NCI-H128 (cell line): ENCODE measurements around the gene GOLT1A.

Source experiments
- DNase-seq: peaks from one replicate; lab custom pipeline; 2025; ENCODE audit not compliant: unreplicated experiment; lab: John Stamatoyannopoulos, UW

GOLT1A gene, protein sequence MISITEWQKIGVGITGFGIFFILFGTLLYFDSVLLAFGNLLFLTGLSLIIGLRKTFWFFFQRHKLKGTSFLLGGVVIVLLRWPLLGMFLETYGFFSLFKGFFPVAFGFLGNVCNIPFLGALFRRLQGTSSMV

DNA sequence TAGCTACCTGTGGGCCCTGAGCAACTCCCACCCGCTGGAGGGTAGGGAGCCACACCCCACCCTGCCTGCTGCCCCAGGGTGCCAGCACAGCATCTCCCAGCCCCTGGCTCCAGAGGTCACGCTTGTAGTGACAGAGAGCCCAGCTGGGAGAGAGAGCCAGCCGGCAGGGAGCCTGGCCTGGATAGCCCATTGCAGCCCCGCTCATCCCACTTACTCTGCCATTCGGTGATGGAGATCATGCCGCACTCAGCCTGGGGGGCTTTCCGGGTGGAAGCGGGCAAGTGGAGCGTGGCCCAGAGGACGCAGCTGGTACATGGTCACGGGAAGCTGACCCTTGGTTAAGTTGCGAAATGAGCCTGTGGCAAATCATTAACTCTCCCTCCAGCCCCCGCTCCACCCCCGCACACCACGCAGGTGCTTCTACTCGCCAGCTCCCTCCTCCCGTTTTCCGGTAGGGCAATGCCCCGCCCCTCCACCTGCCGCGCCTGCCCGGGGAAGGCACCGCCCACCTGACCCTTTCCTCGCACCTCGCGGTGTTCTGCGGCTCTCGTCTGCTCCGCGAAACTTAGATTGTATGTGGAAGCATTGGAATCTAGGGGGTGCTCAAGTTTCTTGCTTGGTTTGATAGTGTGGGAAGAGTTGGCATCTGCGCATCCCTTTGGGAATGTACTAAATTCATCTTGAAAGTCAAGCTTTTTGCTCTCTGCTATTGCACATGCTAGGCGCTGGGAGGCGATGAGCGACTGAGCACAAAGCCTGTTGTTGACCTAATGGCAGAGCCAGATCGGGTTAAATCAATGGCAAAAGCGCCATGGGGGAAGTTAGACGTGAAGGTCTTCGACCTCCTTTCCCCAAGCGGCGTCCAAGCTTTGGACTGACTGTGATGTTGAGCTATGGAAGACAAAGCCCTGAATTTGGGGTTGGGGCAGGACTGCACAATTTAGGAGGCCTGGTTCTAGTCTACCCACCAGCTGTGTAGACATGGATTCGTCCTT, at the start of gene GOLT1A:
Gene GOLT1A (minus strand): TSS at position 321 of the 995 bp plus-strand sequence. CDS start 82 bp downstream, at position 239.
- DNase-seq, result no peak

DNA sequence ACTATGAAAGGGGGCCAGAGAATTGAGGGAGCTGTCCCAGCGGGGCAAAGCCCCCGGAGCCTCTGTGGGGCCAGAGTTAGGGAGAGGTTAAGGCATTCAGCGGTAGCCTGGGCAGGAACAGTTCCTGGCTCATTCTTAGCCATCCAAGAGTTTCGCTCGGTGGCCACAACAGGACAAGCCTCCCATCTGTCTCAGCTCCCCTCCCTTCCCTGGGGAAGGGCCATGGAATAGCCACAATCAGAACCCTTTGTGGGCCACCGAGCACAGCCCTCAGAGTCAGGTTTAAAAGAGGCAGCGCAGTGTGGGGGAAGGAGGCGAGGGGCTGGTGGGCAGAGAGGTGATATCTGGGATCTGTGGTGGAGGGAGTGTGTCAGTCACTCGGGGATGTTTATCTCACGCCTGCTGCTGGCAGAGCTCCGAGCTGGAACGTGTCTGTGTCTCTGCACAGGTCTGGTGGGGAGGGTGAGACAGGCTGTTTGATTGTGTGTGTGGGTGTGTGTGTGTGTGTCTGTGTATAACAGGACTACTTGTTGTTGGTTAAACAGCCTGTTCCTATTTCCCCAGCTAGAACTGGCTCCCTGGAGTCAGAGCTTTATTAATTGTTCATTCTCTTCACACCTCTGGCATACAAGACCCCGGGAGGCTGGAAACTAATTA, 49.6 kb upstream of the GOLT1A start:
- no peak for DNase-seq

DNA sequence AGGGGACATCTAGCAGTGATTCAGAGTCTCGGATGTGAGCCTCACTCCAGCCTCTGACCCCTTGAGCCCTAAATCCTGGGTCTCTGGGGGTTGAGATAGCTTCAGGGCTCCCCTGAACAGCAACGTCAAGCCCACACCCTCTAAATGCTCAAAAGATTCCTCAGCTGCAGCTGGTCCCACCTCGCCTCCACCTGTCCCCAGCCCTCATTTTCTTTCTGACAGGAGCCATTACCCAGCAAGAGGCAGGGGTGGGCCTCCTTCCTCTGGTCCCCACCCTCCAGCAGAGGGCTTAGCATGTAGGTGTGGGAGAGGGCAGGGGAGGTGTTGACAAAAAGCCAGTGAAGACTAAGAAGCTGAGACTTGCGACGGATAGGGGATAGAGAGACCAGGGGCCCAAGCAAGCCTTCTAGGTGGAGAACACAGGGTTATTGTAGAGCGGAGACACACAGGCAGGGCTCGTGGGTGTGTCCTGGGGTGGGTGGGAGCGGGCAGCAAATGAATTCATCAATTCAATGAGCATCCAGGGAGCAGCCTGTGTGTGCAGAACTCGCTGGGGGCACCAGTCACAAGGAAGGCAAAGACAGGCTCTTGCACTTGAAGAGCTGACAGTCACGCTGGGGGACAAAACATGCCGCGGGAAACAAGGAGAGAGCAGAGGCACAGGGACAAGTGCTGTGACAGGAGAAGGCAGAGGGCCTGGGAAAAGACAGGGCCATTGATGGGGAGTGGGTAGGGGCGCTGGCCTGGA, 48.9 kb upstream of the GOLT1A start:
- no peak for DNase-seq

DNA sequence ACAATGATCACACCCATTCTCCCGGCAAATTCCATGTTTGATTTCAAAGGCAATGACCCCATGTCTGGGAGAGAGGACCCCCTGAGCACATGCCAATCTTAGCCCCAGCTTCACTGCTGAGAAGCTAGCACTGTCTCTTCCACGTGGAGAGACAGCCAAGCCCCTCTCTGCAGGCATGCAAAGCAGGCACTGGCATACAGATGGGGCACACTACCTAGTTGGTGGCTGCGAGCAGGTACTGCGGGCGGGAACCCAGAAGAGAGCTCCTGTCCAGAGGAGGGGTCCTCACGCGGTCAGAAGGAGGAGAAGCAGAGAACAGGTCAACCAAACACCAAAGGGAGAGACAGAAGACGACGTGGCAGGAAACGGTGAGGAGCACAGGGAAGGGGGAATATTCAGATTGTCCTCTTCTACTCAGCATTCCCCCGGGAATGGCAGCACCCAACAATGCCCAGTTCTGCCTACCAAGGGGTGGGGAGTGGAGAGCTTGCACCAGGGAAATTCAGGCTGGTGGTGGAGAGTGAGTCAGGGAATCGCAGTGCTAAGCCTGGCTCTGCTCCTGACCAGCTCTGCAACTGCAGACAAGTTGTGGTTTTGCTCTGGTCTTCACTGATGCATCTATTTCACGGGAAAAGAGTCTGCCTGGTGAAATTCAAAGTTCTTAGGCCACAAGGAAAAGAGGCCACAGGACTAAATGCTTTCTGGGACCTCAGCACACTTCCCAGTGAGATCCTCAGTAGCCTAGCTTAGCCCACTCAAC, 48.1 kb upstream of the GOLT1A start:
- no peak for DNase-seq

DNA sequence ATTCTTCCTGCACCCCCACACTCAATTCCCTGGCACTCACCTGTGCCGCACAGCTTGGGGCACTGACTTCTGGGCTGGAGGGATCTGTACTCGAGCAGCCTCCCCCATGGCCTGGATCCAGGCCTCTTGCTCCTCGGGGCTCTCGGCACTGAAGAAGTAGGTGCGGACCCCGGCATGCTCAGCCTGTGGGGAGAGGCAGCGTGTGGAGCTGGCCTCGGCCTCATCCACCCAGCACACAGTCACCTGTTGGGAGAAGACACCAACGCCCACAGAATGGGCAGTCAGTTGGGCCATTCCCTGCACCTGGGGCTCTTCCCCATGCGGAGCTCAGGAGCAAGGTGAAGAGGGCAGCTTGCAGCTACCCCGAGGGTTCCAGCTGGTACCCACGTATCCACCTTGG, 47.5 kb upstream of the GOLT1A start:
- no peak for DNase-seq

DNA sequence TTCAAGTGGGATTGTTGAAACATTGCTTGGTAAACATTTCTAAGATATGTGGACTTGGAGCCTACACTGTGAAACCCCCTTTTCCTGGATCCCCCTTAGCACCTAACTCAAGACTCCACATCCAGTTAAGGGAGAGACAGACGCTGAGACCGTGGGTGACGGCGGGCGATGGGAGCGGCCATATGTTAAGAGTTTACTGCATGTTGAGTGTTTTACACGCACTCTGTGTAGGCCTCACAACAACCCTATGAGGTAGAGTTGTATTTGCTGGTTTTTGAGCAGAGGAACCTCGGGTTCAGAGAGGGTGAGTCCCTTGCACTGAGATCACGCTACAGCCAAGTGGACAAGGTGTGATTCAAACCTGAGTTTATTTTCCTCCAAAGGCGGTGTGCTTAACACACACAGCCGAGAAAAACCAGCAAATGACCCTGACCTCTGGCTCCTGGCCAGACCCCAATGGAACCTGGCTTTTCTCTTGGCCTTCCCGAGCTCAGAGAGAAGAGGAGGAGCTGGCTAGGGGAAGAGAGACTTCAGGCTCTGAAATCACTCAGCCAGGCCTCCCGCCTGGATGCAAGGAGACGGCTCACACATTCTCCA, 46.9 kb upstream of the GOLT1A start:
- no peak for DNase-seq

GRCh38 chr1:204259782-204260181, 46.0 kb upstream of the GOLT1A start:
- no peak for DNase-seq

DNA sequence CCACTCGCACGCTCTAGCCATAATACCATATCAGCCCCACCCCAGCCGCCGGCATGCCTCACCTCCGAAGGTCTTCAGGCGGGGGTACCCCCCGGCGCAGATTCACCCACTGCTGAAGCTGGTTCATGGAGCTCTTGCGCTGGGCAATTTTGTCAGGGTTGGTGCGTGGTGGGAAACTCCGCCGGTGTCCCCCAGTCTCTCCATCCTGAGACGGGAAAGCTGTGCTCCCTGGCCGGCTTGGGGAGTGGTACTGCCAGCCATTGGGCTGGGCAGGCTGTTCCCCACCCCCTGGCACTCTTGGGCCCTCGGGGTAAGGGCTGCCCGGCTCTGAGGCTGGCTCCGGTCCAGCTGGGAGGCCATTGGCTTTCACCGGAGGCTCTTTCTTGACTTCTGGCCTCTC, 45.4 kb upstream of the GOLT1A start:
- DNase-seq, result no peak

- DNase-seq, result no peak
These were observed 44.7 kb upstream of the GOLT1A start for GRCh38 chr1:204258213-204259115.

DNA sequence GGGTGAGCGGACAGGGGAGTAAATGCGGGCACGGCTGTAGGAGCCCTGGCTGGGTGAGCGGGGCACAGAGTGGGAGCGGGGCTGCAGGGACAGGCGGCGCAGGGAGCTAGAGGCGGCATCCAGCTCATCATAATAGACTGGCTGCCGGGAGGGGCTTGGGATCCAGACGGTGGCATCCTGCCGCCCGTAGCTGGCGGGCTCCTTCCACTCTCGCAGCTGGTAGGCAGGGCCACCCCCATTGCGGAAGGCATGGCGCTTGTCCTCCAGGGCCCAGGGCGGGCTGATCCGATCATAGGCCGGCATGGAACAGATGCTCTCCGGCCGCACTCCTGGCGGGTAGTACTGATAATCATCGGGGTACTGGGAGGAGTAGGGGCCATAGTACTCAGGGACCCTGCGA, 43.7 kb upstream of the GOLT1A start:
- DNase-seq, result no peak

DNA sequence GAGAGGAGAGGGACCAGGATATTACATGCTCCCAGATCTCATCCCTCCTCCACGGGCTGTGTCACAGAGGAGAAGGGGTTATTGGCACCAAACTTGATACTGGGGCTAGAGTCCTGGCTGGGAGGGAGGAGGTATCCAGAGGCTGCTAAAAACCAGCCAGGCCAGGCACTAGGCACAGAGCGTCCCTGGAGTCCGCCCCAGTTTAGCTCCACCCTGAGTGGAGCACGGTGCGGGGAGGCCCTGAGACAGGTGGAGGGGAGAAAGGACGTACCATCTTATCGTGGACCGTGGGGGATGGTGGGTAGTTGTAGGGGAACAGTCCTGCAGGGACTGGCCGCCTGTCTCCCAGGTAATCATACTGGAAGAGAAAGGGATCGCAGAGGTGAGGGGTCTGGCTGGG, 42.7 kb upstream of the GOLT1A start:
- DNase-seq, result no peak

DNA sequence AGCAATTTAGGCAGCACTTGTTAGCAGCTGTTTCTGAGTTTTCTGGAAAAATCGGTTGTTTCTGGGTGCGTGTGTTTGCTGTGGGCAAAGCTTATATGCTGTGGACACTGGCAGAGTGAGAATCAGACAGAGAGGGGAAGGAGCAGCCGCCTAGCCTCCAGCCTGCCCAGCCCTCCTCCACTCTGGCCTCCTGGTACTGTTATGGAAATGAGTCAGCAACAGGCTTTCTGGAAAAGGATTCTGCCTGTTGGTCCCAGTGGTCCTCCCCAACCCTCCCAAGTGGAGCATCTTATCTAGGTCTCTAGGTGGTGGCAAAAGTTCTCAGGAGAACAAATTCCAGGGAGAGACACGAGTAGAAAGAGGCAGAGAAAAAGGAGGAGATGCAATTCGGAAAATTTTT, 42.2 kb upstream of the GOLT1A start:
- DNase-seq, result no peak

DNA sequence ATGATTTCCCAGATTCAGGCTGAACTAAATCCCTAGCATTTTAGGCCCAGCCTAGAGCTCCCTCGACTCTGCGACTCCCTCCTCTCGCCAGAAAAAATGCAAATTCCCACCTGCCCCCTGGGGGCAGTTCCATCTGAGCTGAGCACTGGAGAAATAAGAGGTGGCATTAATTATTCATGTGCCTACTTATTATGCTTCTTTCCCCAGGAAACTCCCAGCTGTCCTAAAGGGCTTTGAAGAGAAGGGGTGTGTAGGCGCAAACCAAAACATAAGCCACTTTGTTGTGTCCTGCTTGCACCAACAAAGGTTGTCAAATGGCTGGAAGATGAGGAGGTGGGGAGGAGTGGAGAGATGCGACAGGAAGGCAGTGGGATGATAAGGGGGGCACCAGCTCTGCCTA, 41.4 kb upstream of the GOLT1A start:
- DNase-seq, result no peak

- no peak for DNase-seq
These were observed 40.4 kb upstream of the GOLT1A start for GRCh38 chr1:204254031-204254661.

DNA sequence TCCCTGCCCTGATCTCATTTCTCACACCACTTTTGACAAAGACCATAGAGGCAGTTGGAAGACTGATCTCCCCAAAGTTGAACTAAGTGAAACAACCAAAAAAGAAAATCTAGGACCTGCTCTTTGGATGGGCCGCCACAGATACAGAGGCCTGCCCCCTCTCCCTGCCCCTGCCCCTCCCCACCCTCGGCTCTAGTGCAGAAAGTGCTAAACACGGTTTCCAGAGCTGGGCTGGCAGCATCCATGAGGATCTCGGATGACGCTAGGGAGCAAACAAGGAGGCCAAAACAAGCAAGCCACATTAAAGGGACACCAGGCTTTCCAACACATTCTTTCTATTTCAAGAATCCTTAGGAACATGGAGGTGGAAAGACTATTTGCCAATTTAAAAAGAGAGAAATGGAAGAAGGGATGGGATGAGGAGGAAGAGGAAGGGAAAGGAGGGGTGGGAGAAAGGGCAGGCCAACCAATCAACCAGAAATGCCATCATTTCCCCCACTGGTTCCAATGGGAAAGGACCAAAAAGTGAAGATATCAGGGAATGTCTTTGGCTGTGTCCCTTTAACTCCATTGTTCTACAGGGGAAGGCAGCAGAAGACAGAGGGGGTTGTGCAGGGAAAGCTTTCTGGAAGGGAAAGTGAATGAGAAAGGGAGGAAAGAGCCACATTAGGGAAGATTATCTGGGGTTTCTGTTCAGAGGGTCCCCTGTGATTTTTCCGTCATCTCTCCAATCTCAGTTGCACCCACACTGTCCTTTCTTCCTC, 38.3 kb upstream of the GOLT1A start:
- DNase-seq, result no peak

- DNase-seq, result no peak
These were observed 37.5 kb upstream of the GOLT1A start for GRCh38 chr1:204251286-204251685.

- DNase-seq, result no peak
These were observed 36.7 kb upstream of the GOLT1A start for GRCh38 chr1:204250428-204251030.
